Measurements from ENCODE around the gene PATJ.

DNA sequence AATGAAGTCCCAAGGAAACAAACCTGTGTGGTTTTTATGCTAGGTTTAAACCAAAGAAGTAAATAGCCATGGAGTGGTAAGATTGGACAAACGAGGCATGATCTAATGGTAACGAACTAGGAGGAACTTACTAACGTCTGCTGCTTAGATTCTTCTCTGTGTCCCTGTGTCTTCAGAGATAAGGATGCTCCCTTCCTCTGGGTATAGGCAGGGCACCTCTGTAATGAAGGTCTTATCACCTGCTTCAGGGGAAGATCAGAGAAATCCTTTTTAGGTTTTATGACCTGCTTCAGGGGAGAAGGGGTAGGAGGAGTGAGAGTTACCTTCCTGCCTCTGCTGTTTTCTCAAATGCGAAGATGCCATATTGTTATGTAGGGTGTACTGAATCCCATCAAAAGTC is 237.4 kb downstream of the PATJ start:
- TF ChIP-seq, protein P1, sequence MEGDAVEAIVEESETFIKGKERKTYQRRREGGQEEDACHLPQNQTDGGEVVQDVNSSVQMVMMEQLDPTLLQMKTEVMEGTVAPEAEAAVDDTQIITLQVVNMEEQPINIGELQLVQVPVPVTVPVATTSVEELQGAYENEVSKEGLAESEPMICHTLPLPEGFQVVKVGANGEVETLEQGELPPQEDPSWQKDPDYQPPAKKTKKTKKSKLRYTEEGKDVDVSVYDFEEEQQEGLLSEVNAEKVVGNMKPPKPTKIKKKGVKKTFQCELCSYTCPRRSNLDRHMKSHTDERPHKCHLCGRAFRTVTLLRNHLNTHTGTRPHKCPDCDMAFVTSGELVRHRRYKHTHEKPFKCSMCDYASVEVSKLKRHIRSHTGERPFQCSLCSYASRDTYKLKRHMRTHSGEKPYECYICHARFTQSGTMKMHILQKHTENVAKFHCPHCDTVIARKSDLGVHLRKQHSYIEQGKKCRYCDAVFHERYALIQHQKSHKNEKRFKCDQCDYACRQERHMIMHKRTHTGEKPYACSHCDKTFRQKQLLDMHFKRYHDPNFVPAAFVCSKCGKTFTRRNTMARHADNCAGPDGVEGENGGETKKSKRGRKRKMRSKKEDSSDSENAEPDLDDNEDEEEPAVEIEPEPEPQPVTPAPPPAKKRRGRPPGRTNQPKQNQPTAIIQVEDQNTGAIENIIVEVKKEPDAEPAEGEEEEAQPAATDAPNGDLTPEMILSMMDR (conservative IDR thresholded peaks at IDR 0.05; ENCODE audit: low read length): no peak
- no peak for TF ChIP-seq EZH2phosphoT487 (IDR thresholded peaks at IDR 0.05; ENCODE audit: borderline replicate concordance)

All from Loucy (cell line).